Colonic mucosa (tissue), 4 donors: ENCODE measurements around the gene C1GALT1. TPM values are rescaled to one million over a fixed set of nuclear protein-coding genes. Genes with fewer than 3 reads are reported as not detected.

ENCODE experiments used
- DNase-seq: peaks from one replicate; pipeline ENCODE4 v3.0.0-alpha.2; 2020
- H3K27ac ChIP-seq: fragments of 200-600 bp; one replicate; pipeline ENCODE4 v1.8.0; 2021
- H3K27me3 ChIP-seq: fragments of 200-600 bp; one replicate; pipeline ENCODE4 v1.8.0; 2021
- H3K36me3 ChIP-seq: fragments of 200-600 bp; one replicate; pipeline ENCODE4 v1.8.0; 2021
- H3K4me1 ChIP-seq: fragments of 200-600 bp; one replicate; pipeline ENCODE4 v1.8.0; 2021; ENCODE audit warnings: mild to moderate bottlenecking
- H3K4me3 ChIP-seq: fragments of 200-600 bp; one replicate; pipeline ENCODE4 v1.8.0; 2021
- H3K9ac ChIP-seq, 2 donors: one replicate each; pipeline ENCODE4 v1.7.0; 2013; ENCODE audit warnings: control low read depth in 2 of 2, low read depth in 2 of 2, low read length in 2 of 2
- H3K9me3 ChIP-seq: fragments of 200-600 bp; one replicate; pipeline ENCODE4 v1.8.0; 2021
- intact Hi-C: fragments of 100-400 bp; cut with DNase I; formaldehyde crosslinking; loops from one replicate; pipeline ENCODE4 v1.14.1; 2022
- total RNA-seq, 2 donors: library from RNA; stranded (reverse); fragmentation: NEBNext Ultra II Directional in 1 of 2; extraction: Animal tissue kit (Norgen Biotek cat#: 25700) in 1 of 2; gene quantifications; one replicate each; pipeline ENCODE4 v1.2.1, GENCODE V29; 2021
- TF ChIP-seq, protein P1 (sequence below): fragments of 200-600 bp; IDR thresholded peaks from one replicate; pipeline ENCODE4 v1.8.0; 2022; ENCODE audit warnings: antibody characterized with exemption, mild to moderate bottlenecking
- donor health status: healthy.
- donor health status: DM: no; HTN: no; CAD: no.
- donor health status: DM: no; HTN: no; CAD: no.

C1GALT1 gene
- total RNA-seq, 2 donors from 2014 or later, result 33.9 to 39.4 TPM

GRCh38 chr7:7294911-7295310, 112.6 kb downstream of the C1GALT1 start:
- Histone ChIP-seq H3K27ac (no peak overlapping the region), H3K4me3 (no peak overlapping the region)

More at GRCh38 chr7:7294911-7295310, 112.6 kb downstream of the C1GALT1 start:
- Histone ChIP-seq H3K36me3 (no peaks in the 10 kb centered on the region), H3K27me3 (no peaks in the 10 kb centered on the region), H3K4me1 (no peaks in the 10 kb centered on the region), H3K9ac (no peak overlapping the region), H3K9me3 (no peaks in the 10 kb centered on the region)
- no peak for DNase-seq
- TF ChIP-seq, protein P1, sequence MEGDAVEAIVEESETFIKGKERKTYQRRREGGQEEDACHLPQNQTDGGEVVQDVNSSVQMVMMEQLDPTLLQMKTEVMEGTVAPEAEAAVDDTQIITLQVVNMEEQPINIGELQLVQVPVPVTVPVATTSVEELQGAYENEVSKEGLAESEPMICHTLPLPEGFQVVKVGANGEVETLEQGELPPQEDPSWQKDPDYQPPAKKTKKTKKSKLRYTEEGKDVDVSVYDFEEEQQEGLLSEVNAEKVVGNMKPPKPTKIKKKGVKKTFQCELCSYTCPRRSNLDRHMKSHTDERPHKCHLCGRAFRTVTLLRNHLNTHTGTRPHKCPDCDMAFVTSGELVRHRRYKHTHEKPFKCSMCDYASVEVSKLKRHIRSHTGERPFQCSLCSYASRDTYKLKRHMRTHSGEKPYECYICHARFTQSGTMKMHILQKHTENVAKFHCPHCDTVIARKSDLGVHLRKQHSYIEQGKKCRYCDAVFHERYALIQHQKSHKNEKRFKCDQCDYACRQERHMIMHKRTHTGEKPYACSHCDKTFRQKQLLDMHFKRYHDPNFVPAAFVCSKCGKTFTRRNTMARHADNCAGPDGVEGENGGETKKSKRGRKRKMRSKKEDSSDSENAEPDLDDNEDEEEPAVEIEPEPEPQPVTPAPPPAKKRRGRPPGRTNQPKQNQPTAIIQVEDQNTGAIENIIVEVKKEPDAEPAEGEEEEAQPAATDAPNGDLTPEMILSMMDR, result no peak
- intact Hi-C loops, result no loop called here
